Stimulated activated CD4-positive, alpha-beta T cell treated with anti-CD3 and anti-CD28 coated beads, Interleukin-15, amount 100 ng/mL, for 1 hour (primary cell): ENCODE measurements around the gene IMMP2L.

Source experiments
- DNase-seq, 2 donors: peaks; one replicate each; pipeline ENCODE4 v3.0.0-alpha.2; 2020; ENCODE audit warnings: low read depth in 1 of 2, low spot score in 1 of 2

IMMP2L gene

GRCh38 chr7:111006691-111007090 lies 555.6 kb downstream of the IMMP2L start:
- DNase-seq: no peak

- DNase-seq: no peak
Measured at GRCh38 chr7:111006040-111006439, 556.3 kb downstream of the IMMP2L start.

GRCh38 chr7:111005445-111005844 lies 556.8 kb downstream of the IMMP2L start:
- DNase-seq: no peak

- DNase-seq: no peak
Measured at GRCh38 chr7:111004310-111004901, 557.9 kb downstream of the IMMP2L start.

- DNase-seq: no peak
Measured at GRCh38 chr7:111003883-111004282, 558.4 kb downstream of the IMMP2L start.

- no peak for DNase-seq
Measured at GRCh38 chr7:110994028-110994967, 568.0 kb downstream of the IMMP2L start.

GRCh38 chr7:110988890-110989501 lies 573.3 kb downstream of the IMMP2L start:
- no peak for DNase-seq

GRCh38 chr7:110988348-110988747 lies 573.9 kb downstream of the IMMP2L start:
- DNase-seq: no peak

- no peak for DNase-seq
Measured at GRCh38 chr7:110987127-110987693, 575.1 kb downstream of the IMMP2L start.

- no peak for DNase-seq
Measured at GRCh38 chr7:110983822-110984456, 578.4 kb downstream of the IMMP2L start.

GRCh38 chr7:110977127-110977737 lies 585.1 kb downstream of the IMMP2L start:
- no peak for DNase-seq

GRCh38 chr7:110975486-110975885 lies 586.8 kb downstream of the IMMP2L start:
- no peak for DNase-seq

GRCh38 chr7:110974441-110974840 lies 587.9 kb downstream of the IMMP2L start:
- no peak for DNase-seq

GRCh38 chr7:110973196-110973990 lies 588.9 kb downstream of the IMMP2L start:
- no peak for DNase-seq

- no peak for DNase-seq
Measured at GRCh38 chr7:110964775-110965174, 597.5 kb downstream of the IMMP2L start.

GRCh38 chr7:110962826-110963225 lies 599.5 kb downstream of the IMMP2L start:
- DNase-seq: no peak

GRCh38 chr7:110962374-110962773 lies 599.9 kb downstream of the IMMP2L start:
- no peak for DNase-seq

- no peak for DNase-seq
Measured at GRCh38 chr7:110960811-110961210, 601.5 kb downstream of the IMMP2L start.

- no peak for DNase-seq
Measured at GRCh38 chr7:110948280-110948679, 614.0 kb downstream of the IMMP2L start.

GRCh38 chr7:110947408-110947807 lies 614.9 kb downstream of the IMMP2L start:
- DNase-seq: no peak
